Lung (tissue), 12 donors: Measurements from ENCODE around the gene NES. TPM values are rescaled to one million over a fixed set of nuclear protein-coding genes. Genes with fewer than 3 reads are reported as not detected.
A peak's percentile ranks its signal among the peaks of the same experiment; 100 is the strongest.

ENCODE experiments used
- ATAC-seq: fragments of 200-7000 bp; cut with Tn5 transposase; one replicate; pipeline ENCODE4 v1.9.1; 2020; ENCODE audit warnings: moderate number of reproducible peaks; ENCODE audit not compliant: insufficient read depth, low FRiP score
- DNase-seq, 3 donors: peaks; one replicate each; pipeline ENCODE4 v3.0.0-alpha.2; 2013 to 2017
- H3K27ac ChIP-seq, 2 donors: one replicate each; pipeline ENCODE4 v1.5.1; 2013; ENCODE audit warnings: mild to moderate bottlenecking in 2 of 2, moderate library complexity in 2 of 2, control low read depth in 1 of 2, inconsistent platforms in 1 of 2, low read depth in 1 of 2, low read length in 1 of 2
- H3K27me3 ChIP-seq, 3 donors: one replicate each; pipeline ENCODE4 v1.5.1; 2013; ENCODE audit warnings: low read length in 2 of 3; ENCODE audit not compliant: control insufficient read depth in 3 of 3, insufficient read depth in 3 of 3
- H3K36me3 ChIP-seq, 4 donors: one replicate each; pipeline ENCODE4 v1.5.1; 2013; ENCODE audit warnings: low read length in 4 of 4, mild to moderate bottlenecking in 1 of 4, moderate library complexity in 1 of 4; ENCODE audit not compliant: control insufficient read depth in 4 of 4, insufficient read depth in 4 of 4
- H3K4me1 ChIP-seq, 5 donors: one replicate each; pipeline ENCODE4 v1.5.1; 2013; ENCODE audit warnings: low read length in 5 of 5, mild to moderate bottlenecking in 2 of 5, moderate library complexity in 1 of 5; ENCODE audit not compliant: control insufficient read depth in 5 of 5, insufficient read depth in 5 of 5
- H3K4me3 ChIP-seq: one replicate; pipeline ENCODE4 v1.5.1; 2013; ENCODE audit warnings: mild to moderate bottlenecking, control low read depth, moderate library complexity
- H3K9ac ChIP-seq, 2 donors: one replicate each; pipeline ENCODE4 v1.5.1; 2013; ENCODE audit warnings: low read length in 2 of 2, control low read depth in 1 of 2; ENCODE audit not compliant: insufficient read depth in 1 of 2
- H3K9me3 ChIP-seq, 4 donors: one replicate each; pipeline ENCODE4 v1.5.1; 2013; ENCODE audit warnings: low read length in 3 of 4, mild to moderate bottlenecking in 1 of 4, moderate library complexity in 1 of 4; ENCODE audit not compliant: control insufficient read depth in 4 of 4, insufficient read depth in 3 of 4
- WGBS, 2 donors: extraction: QIAGEN DNeasy Blood & Tissue Kit; methylation state at CpG; one replicate each; pipeline ENCODE4 v1.1.7; 2013; 5-methylcytosine and 5-hydroxymethylcytosine counted together
- polyA plus RNA-seq, 2 donors: library from polyadenylated mRNA; stranded (reverse); fragments of 200-250 nt; gene quantifications; one replicate each; pipeline ENCODE4 v1.2.1, GENCODE V29; 2013
- total RNA-seq, 2 donors: library from RNA; depleted of rRNA in 1 of 2; stranded (reverse); fragments of >200 nt in 1 of 2; gene quantifications; one replicate each; pipeline ENCODE4 v1.2.1, GENCODE V29; 2014 to 2021
- TF ChIP-seq, protein P1 (sequence below): IDR thresholded peaks from 2 replicates; pipeline ENCODE4 v1.5.1; 2012; ENCODE audit warnings: mild to moderate bottlenecking; ENCODE audit errors: control extremely low read depth, extremely low read depth
- donor health status: control.
- donor health status: control.
- donor health status: Bipolar disorder and iron deficiency.
- donor health status: healthy.
- donor health status: DM: yes; HTN: yes; CAD: no.

NES gene
- total and polyA plus RNA-seq, 4 donors = 17.6 to 57.4 (median 34.2) TPM

DNA sequence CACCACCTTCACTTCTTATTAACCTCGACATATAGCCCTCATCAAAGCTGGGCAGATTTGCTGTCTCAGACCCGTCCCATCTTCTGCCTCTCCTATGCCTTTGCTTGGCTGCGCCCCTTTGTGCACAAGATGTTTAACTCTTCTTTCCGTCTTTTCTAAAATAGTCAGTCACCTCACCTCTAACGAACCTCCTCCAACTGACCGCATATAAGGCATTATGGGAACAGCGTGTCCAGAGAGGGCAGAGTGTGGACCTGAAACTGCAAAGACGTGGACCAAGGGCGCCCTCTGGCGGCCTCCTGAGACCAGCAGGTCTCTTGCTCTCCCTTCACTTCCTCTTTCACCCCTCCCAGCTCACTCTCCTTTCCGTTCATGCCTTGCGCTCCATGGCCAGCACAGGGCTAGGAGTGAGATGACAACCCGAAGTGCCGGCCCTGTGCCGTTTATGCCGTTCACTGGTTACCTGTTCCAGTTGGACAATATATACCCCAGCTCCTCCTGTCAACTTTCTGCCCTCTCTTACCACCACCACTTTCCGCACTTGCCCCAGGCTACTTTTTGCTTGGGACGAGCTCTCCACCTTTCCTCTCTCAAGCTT is 48.6 kb upstream of the NES start:
- peak; percentile 68 for ATAC-seq
- Histone ChIP-seq H3K4me3 (peak overlapping the region; percentile 5), H3K27me3 (no peaks in the 10 kb centered on the region), H3K36me3 (peaks cover 18 to 32% (median 24%) of the 10 kb centered on the region in 4 donors), H3K4me1 (peaks cover 14 to 36% (median 16%) of the 10 kb centered on the region in 5 donors), H3K9me3 (no peaks in the 10 kb centered on the region), H3K9ac (peak overlapping the region in 1 of 2 donors; percentile 72), H3K27ac (no peak overlapping the region)
- 14 to 15% methylated on average over 18 of the region's 18 CpGs for WGBS, 2 donors
- DNase-seq = peak; percentile 89 to 93 (median 91)
- TF ChIP-seq, protein P1, sequence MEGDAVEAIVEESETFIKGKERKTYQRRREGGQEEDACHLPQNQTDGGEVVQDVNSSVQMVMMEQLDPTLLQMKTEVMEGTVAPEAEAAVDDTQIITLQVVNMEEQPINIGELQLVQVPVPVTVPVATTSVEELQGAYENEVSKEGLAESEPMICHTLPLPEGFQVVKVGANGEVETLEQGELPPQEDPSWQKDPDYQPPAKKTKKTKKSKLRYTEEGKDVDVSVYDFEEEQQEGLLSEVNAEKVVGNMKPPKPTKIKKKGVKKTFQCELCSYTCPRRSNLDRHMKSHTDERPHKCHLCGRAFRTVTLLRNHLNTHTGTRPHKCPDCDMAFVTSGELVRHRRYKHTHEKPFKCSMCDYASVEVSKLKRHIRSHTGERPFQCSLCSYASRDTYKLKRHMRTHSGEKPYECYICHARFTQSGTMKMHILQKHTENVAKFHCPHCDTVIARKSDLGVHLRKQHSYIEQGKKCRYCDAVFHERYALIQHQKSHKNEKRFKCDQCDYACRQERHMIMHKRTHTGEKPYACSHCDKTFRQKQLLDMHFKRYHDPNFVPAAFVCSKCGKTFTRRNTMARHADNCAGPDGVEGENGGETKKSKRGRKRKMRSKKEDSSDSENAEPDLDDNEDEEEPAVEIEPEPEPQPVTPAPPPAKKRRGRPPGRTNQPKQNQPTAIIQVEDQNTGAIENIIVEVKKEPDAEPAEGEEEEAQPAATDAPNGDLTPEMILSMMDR = peak; percentile 90

DNA sequence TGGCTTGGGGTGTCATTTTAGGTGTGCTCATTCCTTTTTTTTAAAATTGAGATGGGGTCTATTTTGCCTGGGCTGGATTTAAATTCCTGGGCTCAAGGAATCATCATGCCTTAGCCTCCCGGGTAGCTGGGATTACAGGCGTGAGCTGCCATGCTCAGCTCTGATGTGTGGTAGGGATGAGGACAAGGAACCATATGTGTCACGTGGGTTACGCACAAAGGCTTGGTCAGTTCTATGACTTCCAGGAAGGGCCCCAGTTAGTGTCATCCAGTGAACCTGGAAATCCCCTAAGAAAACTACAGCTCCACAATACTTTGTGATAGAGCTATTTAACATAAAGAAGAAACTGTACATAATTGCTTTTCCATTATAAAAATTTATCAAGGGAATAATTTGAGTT is 44.3 kb upstream of the NES start:
- TF ChIP-seq, protein P1 = no peak
- H3K9me3 ChIP-seq = no peaks in the 10 kb centered on the region
- 88 to 95% methylated on average over 4 of the region's 4 CpGs for WGBS, 2 donors
- no peak overlapping the region for H3K4me3 ChIP-seq
- DNase-seq = no peak
- H3K27me3 ChIP-seq = no peaks in the 10 kb centered on the region
- no peak for ATAC-seq
- no peak overlapping the region for H3K9ac ChIP-seq
- H3K27ac ChIP-seq = no peak overlapping the region
- H3K36me3 ChIP-seq = peaks cover 18 to 33% (median 26%) of the 10 kb centered on the region in 4 donors
- peaks cover 5 to 16% (median 8%) of the 10 kb centered on the region in 5 donors for H3K4me1 ChIP-seq

DNA sequence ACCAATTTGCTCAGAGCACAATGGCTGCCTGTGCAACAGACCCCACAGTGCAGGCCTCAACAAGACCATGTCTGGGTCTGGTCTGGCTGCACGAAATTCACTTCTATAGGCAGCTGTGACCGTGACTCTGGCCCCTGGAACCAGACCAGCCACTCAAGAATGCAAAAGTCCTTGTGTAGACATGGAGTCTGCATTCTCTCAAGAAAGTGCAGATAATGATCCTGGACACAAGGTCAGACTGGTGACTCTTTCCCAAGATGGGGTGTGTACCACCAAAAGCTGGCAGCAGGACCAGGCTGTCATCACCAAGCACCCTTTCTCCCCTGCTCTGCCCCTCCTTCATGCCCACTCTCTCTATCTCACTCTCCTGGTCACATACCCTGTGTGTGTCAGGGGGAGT is 43.9 kb upstream of the NES start:
- no peak for ATAC-seq

More for the DNA sequence above, 43.9 kb upstream of the NES start:
- DNase-seq = no peak
- no peaks in the 10 kb centered on the region for H3K9me3 ChIP-seq
- 76 to 94% methylated on average over 2 of the region's 2 CpGs for WGBS, 2 donors
- no peak overlapping the region for H3K4me3 ChIP-seq
- no peak overlapping the region for H3K27ac ChIP-seq
- peaks cover 18 to 34% (median 26%) of the 10 kb centered on the region in 4 donors for H3K36me3 ChIP-seq
- no peak overlapping the region for H3K9ac ChIP-seq
- H3K27me3 ChIP-seq = no peaks in the 10 kb centered on the region
- TF ChIP-seq, protein P1 = no peak
- peaks cover 2 to 12% (median 5%) of the 10 kb centered on the region in 5 donors for H3K4me1 ChIP-seq
